Vagina (tissue), 2 donors: Measurements from ENCODE around the gene COPZ1.

Experiments
- CTCF ChIP-seq, 3 experiments: fragments of 450-650 bp in 2 of 3; fragments of 200-600 bp in 1 of 3; sonication (generic) in 1 of 3; IDR thresholded peaks; one replicate each; pipeline ENCODE4 v1.5.1; 2017 to 2019; ENCODE audit warnings: antibody characterized with exemption in 3 of 3, mild to moderate bottlenecking in 2 of 3, moderate library complexity in 2 of 3
- POLR2A ChIP-seq, 2 donors: fragments of 450-650 bp; IDR thresholded peaks; one replicate each; pipeline ENCODE4 v1.6.1; 2017; ENCODE audit warnings: antibody characterized with exemption in 2 of 2, mild to moderate bottlenecking in 2 of 2, moderate library complexity in 2 of 2
- POLR2AphosphoS5 ChIP-seq, 2 donors: sonication (generic); formaldehyde crosslinking; IDR thresholded peaks; one replicate each; pipeline ENCODE4 v1.9.0; 2017; ENCODE audit warnings: antibody characterized with exemption in 2 of 2, mild to moderate bottlenecking in 2 of 2, low read depth in 1 of 2; ENCODE audit not compliant: insufficient read depth in 1 of 2

- no peak for TF ChIP-seq CTCF (IDR thresholded peaks at IDR 0.05)
- TF ChIP-seq POLR2A (IDR thresholded peaks at IDR 0.05) = peak in 1 of 2 donors; percentile 10
- peak; percentile 42 to 44 for TF ChIP-seq POLR2AphosphoS5 (IDR thresholded peaks at IDR 0.05; ENCODE audit: insufficient read depth in 1 of 2, low read depth in 1 of 2)
Measured at GRCh38 chr12:54376596-54376995, 51.7 kb downstream of the COPZ1 start.
